ENCODE data around the gene CC2D1B. TPM values are rescaled to one million over a fixed set of nuclear protein-coding genes. Genes with fewer than 3 reads are reported as not detected.

CC2D1B gene
- polyA plus RNA-seq, 3 donors = 1.7 to 17.5 (median 2.4) TPM

DNA sequence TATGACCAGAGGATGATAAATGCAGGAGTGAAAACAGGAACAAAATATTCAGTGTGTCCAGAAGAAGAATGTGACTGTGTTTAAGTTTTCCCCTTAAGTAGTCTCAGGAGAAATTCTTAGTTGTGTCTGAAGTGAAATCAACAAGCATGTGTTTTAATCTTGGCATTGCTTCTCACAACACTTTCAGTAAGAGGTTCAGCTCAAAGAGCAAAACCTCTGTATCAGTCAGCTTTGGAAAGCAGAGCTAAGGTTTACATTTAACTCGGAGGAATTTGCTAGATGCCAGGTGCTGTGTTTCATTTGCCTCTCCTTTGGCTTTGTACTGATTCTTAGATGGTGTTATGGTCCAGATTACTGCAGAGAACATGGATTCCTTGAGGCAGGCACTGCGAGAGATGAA, 28.6 kb downstream of the CC2D1B start:
- Histone ChIP-seq H4K20me1 (ENCODE audit: insufficient read depth, low read length) (no peaks in the 10 kb centered on the region), H3K4me3 (replicated peaks in 1 of 3; ENCODE audit: low read depth in 2 of 3, low read length in 3 of 3) (no peak overlapping the region), H2AFZ (ENCODE audit: insufficient read depth, low read depth, low read length, poor library complexity, severe bottlenecking) (no peak overlapping the region), H3K27me3 (ENCODE audit: control insufficient read depth in 2 of 2, insufficient read depth in 2 of 2, low read length in 2 of 2) (no peaks in the 10 kb centered on the region), H3K9me3 (replicated peaks in 1 of 2; ENCODE audit: control insufficient read depth in 1 of 2, insufficient read depth in 1 of 2, low read length in 2 of 2) (no peaks in the 10 kb centered on the region), H3K9ac (ENCODE audit: insufficient read depth, low read length, poor library complexity, severe bottlenecking) (no peak overlapping the region), H3K79me2 (ENCODE audit: insufficient read depth, low read length) (no peaks in the 10 kb centered on the region), H3K27ac (ENCODE audit: low read depth in 1 of 2, low read length in 2 of 2) (no peak overlapping the region), H3K4me1 (ENCODE audit: control insufficient read depth in 1 of 2, insufficient read depth in 2 of 2, low read length in 2 of 2) (no peaks in the 10 kb centered on the region), H3K36me3 (replicated peaks in 1 of 2; ENCODE audit: control insufficient read depth in 1 of 2, insufficient read depth in 2 of 2, low read length in 2 of 2) (no peaks in the 10 kb centered on the region), H3K4me2 (replicated peaks; ENCODE audit: extremely low read depth, low read length, poor library complexity, severe bottlenecking) (no peak overlapping the region)
- Mint-ChIP-seq H3K4me3 (no peak overlapping the region), H3K9me3 (no peaks in the 10 kb centered on the region), H3K36me3 (no peaks in the 10 kb centered on the region), H3K27ac (no peak overlapping the region), H3K27me3 (ENCODE audit: low read depth in 3 of 3) (no peaks in the 10 kb centered on the region), H3K4me1 (no peaks in the 10 kb centered on the region)
- intact Hi-C loops (cut with micrococcal nuclease) = no loop called here
- WGBS (ENCODE audit: insufficient coverage) = 100% methylated on average over 1 of the region's 2 CpGs
- DNase-seq = no peak
- TF ChIP-seq, protein P1, sequence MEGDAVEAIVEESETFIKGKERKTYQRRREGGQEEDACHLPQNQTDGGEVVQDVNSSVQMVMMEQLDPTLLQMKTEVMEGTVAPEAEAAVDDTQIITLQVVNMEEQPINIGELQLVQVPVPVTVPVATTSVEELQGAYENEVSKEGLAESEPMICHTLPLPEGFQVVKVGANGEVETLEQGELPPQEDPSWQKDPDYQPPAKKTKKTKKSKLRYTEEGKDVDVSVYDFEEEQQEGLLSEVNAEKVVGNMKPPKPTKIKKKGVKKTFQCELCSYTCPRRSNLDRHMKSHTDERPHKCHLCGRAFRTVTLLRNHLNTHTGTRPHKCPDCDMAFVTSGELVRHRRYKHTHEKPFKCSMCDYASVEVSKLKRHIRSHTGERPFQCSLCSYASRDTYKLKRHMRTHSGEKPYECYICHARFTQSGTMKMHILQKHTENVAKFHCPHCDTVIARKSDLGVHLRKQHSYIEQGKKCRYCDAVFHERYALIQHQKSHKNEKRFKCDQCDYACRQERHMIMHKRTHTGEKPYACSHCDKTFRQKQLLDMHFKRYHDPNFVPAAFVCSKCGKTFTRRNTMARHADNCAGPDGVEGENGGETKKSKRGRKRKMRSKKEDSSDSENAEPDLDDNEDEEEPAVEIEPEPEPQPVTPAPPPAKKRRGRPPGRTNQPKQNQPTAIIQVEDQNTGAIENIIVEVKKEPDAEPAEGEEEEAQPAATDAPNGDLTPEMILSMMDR (IDR thresholded peaks at IDR 0.05) = no peak

DNA sequence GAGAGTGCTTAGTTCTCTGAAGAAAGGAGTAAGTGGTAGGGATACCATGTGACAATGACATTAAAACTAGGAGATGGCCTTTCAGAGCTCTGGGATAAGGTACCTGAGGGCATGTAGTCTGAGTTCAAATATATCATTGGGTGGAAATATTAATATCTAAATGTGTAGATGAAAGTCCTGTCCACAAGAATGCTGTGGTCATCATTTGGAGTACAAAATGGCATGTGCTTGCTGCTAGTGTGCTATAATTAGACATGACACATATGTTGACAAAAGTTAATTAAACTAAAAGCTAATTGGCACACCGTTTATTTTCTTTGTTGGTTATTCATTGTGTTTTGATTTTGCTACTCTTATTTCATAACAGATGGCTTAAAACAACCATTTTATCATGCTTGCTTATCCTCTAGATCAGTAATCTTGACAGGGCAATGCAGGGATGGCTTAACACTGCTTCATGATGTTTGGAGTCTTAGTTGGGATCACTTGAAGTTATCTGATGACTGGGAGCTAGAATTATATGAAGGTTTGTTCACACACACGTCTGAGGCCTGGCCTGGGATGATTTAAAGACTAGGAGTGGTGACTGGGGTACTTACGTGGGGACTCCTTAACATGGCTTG, 31.0 kb downstream of the CC2D1B start:
- Mint-ChIP-seq H3K4me3 (no peak overlapping the region), H3K9me3 (no peaks in the 10 kb centered on the region), H3K36me3 (no peaks in the 10 kb centered on the region), H3K27me3 (ENCODE audit: low read depth in 3 of 3) (peaks cover 0 to 1% (median 0%) of the 10 kb centered on the region in 3 donors), H3K4me1 (no peaks in the 10 kb centered on the region), H3K27ac (no peak overlapping the region)
- H3K4me2 ChIP-seq (replicated peaks; ENCODE audit: extremely low read depth, low read length, poor library complexity, severe bottlenecking) = no peak overlapping the region
- H3K27me3 ChIP-seq (ENCODE audit: control insufficient read depth in 2 of 2, insufficient read depth in 2 of 2, low read length in 2 of 2) = no peaks in the 10 kb centered on the region
- no peaks in the 10 kb centered on the region for H3K4me1 ChIP-seq (ENCODE audit: control insufficient read depth in 1 of 2, insufficient read depth in 2 of 2, low read length in 2 of 2)
- intact Hi-C loops (cut with micrococcal nuclease) = no loop called here
- H3K9me3 ChIP-seq (replicated peaks in 1 of 2; ENCODE audit: control insufficient read depth in 1 of 2, insufficient read depth in 1 of 2, low read length in 2 of 2) = no peaks in the 10 kb centered on the region
- no peaks in the 10 kb centered on the region for H3K36me3 ChIP-seq (replicated peaks in 1 of 2; ENCODE audit: control insufficient read depth in 1 of 2, insufficient read depth in 2 of 2, low read length in 2 of 2)
- H3K9ac ChIP-seq (ENCODE audit: insufficient read depth, low read length, poor library complexity, severe bottlenecking) = no peak overlapping the region
- H3K79me2 ChIP-seq (ENCODE audit: insufficient read depth, low read length) = no peaks in the 10 kb centered on the region
- H3K4me3 ChIP-seq (replicated peaks in 1 of 3; ENCODE audit: low read depth in 2 of 3, low read length in 3 of 3) = no peak overlapping the region
- H2AFZ ChIP-seq (ENCODE audit: insufficient read depth, low read depth, low read length, poor library complexity, severe bottlenecking) = no peak overlapping the region
- DNase-seq = no peak
- H3K27ac ChIP-seq (ENCODE audit: low read depth in 1 of 2, low read length in 2 of 2) = no peak overlapping the region
- 81% methylated on average over 2 of the region's 3 CpGs for WGBS (ENCODE audit: insufficient coverage)
- TF ChIP-seq, protein P1 (IDR thresholded peaks at IDR 0.05) = no peak
- no peaks in the 10 kb centered on the region for H4K20me1 ChIP-seq (ENCODE audit: insufficient read depth, low read length)

Measured in CD14-positive monocyte (primary cell).